GM11168 (cell line): ENCODE measurements around the gene PTGR3.

ENCODE experiments used
- in situ Hi-C: fragments of 300-500 bp; cut with MboI; formaldehyde crosslinking; loops from one replicate; pipeline ENCODE4 v1.12.0; 2022; ENCODE audit warnings: low sequenced_read_pairs; ENCODE audit not compliant: unreplicated experiment

The PTGR3 gene

GRCh38 chr18:75209129-75209950 lies at the start of gene PTGR3:
TSS of gene PTGR3 (minus strand) at chr18:75209139. CDS start at chr18:75209058, 81 bp downstream.
- in situ Hi-C loops, result no loop called here

GRCh38 chr18:75257605-75258004 lies 48.7 kb upstream of the PTGR3 start:
- in situ Hi-C loops, result no loop called here

GRCh38 chr18:75256376-75256775 lies 47.4 kb upstream of the PTGR3 start:
- in situ Hi-C loops, result no loop called here

GRCh38 chr18:75255094-75255493 lies 46.2 kb upstream of the PTGR3 start:
- in situ Hi-C loops, result no loop called here

- in situ Hi-C loops, result no loop called here
These were observed 44.8 kb upstream of the PTGR3 start for GRCh38 chr18:75253784-75254183.

- in situ Hi-C loops, result no loop called here
These were observed 44.1 kb upstream of the PTGR3 start for GRCh38 chr18:75253043-75253442.

GRCh38 chr18:75252136-75252535 lies 43.2 kb upstream of the PTGR3 start:
- in situ Hi-C loops, result no loop called here

- in situ Hi-C loops, result no loop called here
These were observed 42.5 kb upstream of the PTGR3 start for GRCh38 chr18:75251466-75251865.

- in situ Hi-C loops, result no loop called here
These were observed 41.5 kb upstream of the PTGR3 start for GRCh38 chr18:75250471-75250821.

- in situ Hi-C loops, result no loop called here
These were observed 40.9 kb upstream of the PTGR3 start for GRCh38 chr18:75249672-75250470.

GRCh38 chr18:75249175-75249518 lies 40.2 kb upstream of the PTGR3 start:
- in situ Hi-C loops, result no loop called here

- in situ Hi-C loops, result no loop called here
These were observed 39.7 kb upstream of the PTGR3 start for GRCh38 chr18:75248426-75249174.

GRCh38 chr18:75247611-75248421 lies 38.9 kb upstream of the PTGR3 start:
- in situ Hi-C loops, result no loop called here

- in situ Hi-C loops, result no loop called here
These were observed 38.0 kb upstream of the PTGR3 start for GRCh38 chr18:75246721-75247610.

GRCh38 chr18:75244351-75245313 lies 35.7 kb upstream of the PTGR3 start:
- in situ Hi-C loops, result no loop called here

GRCh38 chr18:75241705-75242104 lies 32.8 kb upstream of the PTGR3 start:
- in situ Hi-C loops, result no loop called here

GRCh38 chr18:75240433-75240832 lies 31.5 kb upstream of the PTGR3 start:
- in situ Hi-C loops, result no loop called here

GRCh38 chr18:75238786-75239185 lies 29.8 kb upstream of the PTGR3 start:
- in situ Hi-C loops, result no loop called here
